NCI-H187 treated with DMSO at 0.1 percent for 48 hours (cell line): ENCODE measurements around the gene EFS.
"Not testable (repeated sequence)": the region's sequence is repeated elsewhere in the genome, so short reads cannot be mapped to it uniquely, and the experiment has no call there.

Experiments used
- DNase-seq: peaks from one replicate; lab custom pipeline; 2025; lab: John Stamatoyannopoulos, UW

EFS gene

GRCh38 chr14:23398348-23398747, 33.4 kb upstream of the EFS start:
- DNase-seq, result no peak

GRCh38 chr14:23396781-23397407, 31.9 kb upstream of the EFS start:
- DNase-seq, result no peak

GRCh38 chr14:23396126-23396525, 31.2 kb upstream of the EFS start:
- DNase-seq, result no peak

GRCh38 chr14:23392613-23393012, 27.6 kb upstream of the EFS start:
- no peak for DNase-seq

GRCh38 chr14:23389871-23390270, 24.9 kb upstream of the EFS start:
- not testable (repeated sequence) for DNase-seq

- no peak for DNase-seq
These were observed 24.4 kb upstream of the EFS start for GRCh38 chr14:23389396-23389795.

GRCh38 chr14:23388996-23389395, 24.0 kb upstream of the EFS start:
- no peak for DNase-seq

GRCh38 chr14:23387916-23388882, 23.2 kb upstream of the EFS start:
- no peak for DNase-seq

- DNase-seq, result no peak
These were observed 22.0 kb upstream of the EFS start for GRCh38 chr14:23386999-23387398.

GRCh38 chr14:23386266-23386657, 21.3 kb upstream of the EFS start:
- not testable (repeated sequence) for DNase-seq

GRCh38 chr14:23385642-23386265, 20.8 kb upstream of the EFS start:
- DNase-seq, result no peak

GRCh38 chr14:23385244-23385641, 20.3 kb upstream of the EFS start:
- DNase-seq, result no peak

GRCh38 chr14:23384364-23385080, 19.6 kb upstream of the EFS start:
- DNase-seq, result no peak

GRCh38 chr14:23382731-23383440, 17.9 kb upstream of the EFS start:
- no peak for DNase-seq

GRCh38 chr14:23382276-23382675, 17.3 kb upstream of the EFS start:
- no peak for DNase-seq

- DNase-seq, result no peak
These were observed 16.9 kb upstream of the EFS start for GRCh38 chr14:23381871-23382270.

- DNase-seq, result no peak
These were observed 16.0 kb upstream of the EFS start for GRCh38 chr14:23380976-23381375.

GRCh38 chr14:23380197-23380914, 15.4 kb upstream of the EFS start:
- no peak for DNase-seq

- no peak for DNase-seq
These were observed 14.6 kb upstream of the EFS start for GRCh38 chr14:23379366-23380196.

GRCh38 chr14:23378612-23379220, 13.7 kb upstream of the EFS start:
- no peak for DNase-seq
